SK-N-SH (cell line): ENCODE results near the gene ABCF3. TPM values are rescaled to one million over a fixed set of nuclear protein-coding genes. Genes with fewer than 3 reads are reported as not detected.

Experiments used
- CTCF ChIA-PET: fragments of 300-600, 350-600 bp; formaldehyde crosslinking; extraction: SDS; loops from one replicate; lab custom pipeline; 2021; lab: Yijun Ruan, JAX
- POLR2A ChIA-PET: fragments of 350-600 bp; sonication (Branson Sonifier 250); formaldehyde crosslinking; extraction: SDS; loops from one replicate; lab custom pipeline; 2020; ENCODE audit warnings: antibody characterized with exemption, inconsistent platforms; lab: Yijun Ruan, JAX
- DNase-seq: peaks from one replicate; pipeline ENCODE4 v3.0.0; 2012
- H2AFZ ChIP-seq: fragments of 200-600 bp; sonication (generic); 2 replicates; pipeline ENCODE4 v1.8.1; 2016; ENCODE audit warnings: antibody characterized with exemption, mild to moderate bottlenecking, low read depth
- H3F3A ChIP-seq: fragments of 200-600 bp; sonication (generic); replicated peaks from 2 replicates; pipeline ENCODE3; 2016; ENCODE audit warnings: antibody characterized with exemption, mild to moderate bottlenecking; ENCODE audit not compliant: insufficient read depth
- H3K27ac ChIP-seq, 2 experiments: fragments of 200-500 bp in 1 of 2; fragments of 200-600 bp in 1 of 2; sonication (Bioruptor generic) in 1 of 2; sonication (generic), shearing (Covaris generic) in 1 of 2; 2 replicates each; pipeline versions ENCODE4 v1.5.1 to v1.6.1; 2014 to 2016; ENCODE audit warnings: low read depth in 2 of 2, inconsistent platforms in 1 of 2, low read length in 1 of 2, mild to moderate bottlenecking in 1 of 2, mixed read lengths in 1 of 2
- H3K27me3 ChIP-seq: fragments of 200-600 bp; sonication (generic), shearing (Covaris generic); 2 replicates; pipeline ENCODE4 v1.6.1; 2016; ENCODE audit warnings: mixed run types; ENCODE audit not compliant: insufficient read depth
- H3K36me3 ChIP-seq, 2 experiments: fragments of 200-500 bp in 1 of 2; fragments of 200-600 bp in 1 of 2; sonication (Bioruptor generic) in 1 of 2; sonication (generic) in 1 of 2; replicated peaks in 1 of 2; 2 replicates each; pipeline versions ENCODE3 to v1.5.1; 2014 to 2016; ENCODE audit warnings: low read length in 1 of 2, mild to moderate bottlenecking in 1 of 2; ENCODE audit not compliant: insufficient read depth in 2 of 2, control insufficient read depth in 1 of 2
- H3K4me1 ChIP-seq, 2 experiments: fragments of 200-500 bp in 1 of 2; fragments of 200-600 bp in 1 of 2; sonication (Bioruptor generic) in 1 of 2; sonication (generic), shearing (Covaris generic) in 1 of 2; 2 replicates each; pipeline versions ENCODE4 v1.5.1 to v1.6.1; 2014 to 2016; ENCODE audit warnings: low read depth in 1 of 2, low read length in 1 of 2, mixed run types in 1 of 2; ENCODE audit not compliant: insufficient read depth in 2 of 2, control insufficient read depth in 1 of 2
- H3K4me2 ChIP-seq: fragments of 200-600 bp; sonication (generic), shearing (Covaris generic); 2 replicates; pipeline ENCODE4 v1.6.1; 2017; ENCODE audit warnings: mixed run types
- H3K4me3 ChIP-seq, 2 experiments: fragments of 200-500 bp in 1 of 2; fragments of 200-600 bp in 1 of 2; sonication (Bioruptor generic) in 1 of 2; sonication (generic), shearing (Covaris generic) in 1 of 2; 2 replicates each; pipeline versions ENCODE4 v1.5.1 to v1.8.1; 2014 to 2016; ENCODE audit warnings: low read depth in 2 of 2, inconsistent platforms in 1 of 2, low read length in 1 of 2, mild to moderate bottlenecking in 1 of 2, mixed read lengths in 1 of 2, moderate library complexity in 1 of 2
- H3K79me2 ChIP-seq: fragments of 200-600 bp; sonication (generic); 2 replicates; pipeline ENCODE4 v1.8.1; 2017; ENCODE audit warnings: mild to moderate bottlenecking; ENCODE audit not compliant: insufficient read depth
- H3K9ac ChIP-seq: fragments of 200-600 bp; sonication (generic); 2 replicates; pipeline ENCODE4 v1.6.1; 2017; ENCODE audit warnings: mixed run types
- H3K9me2 ChIP-seq: fragments of 200-600 bp; sonication (generic); 2 replicates; pipeline ENCODE4 v1.6.1; 2017; ENCODE audit warnings: mixed run types
- H3K9me3 ChIP-seq: fragments of 200-600 bp; sonication (generic); 2 replicates; pipeline ENCODE4 v1.6.1; 2017; ENCODE audit warnings: mixed run types, mild to moderate bottlenecking, moderate library complexity
- H4K20me1 ChIP-seq: fragments of 200-600 bp; sonication (generic); 2 replicates; pipeline ENCODE4 v1.6.1; 2017; ENCODE audit warnings: mild to moderate bottlenecking, mixed run types; ENCODE audit not compliant: insufficient read depth
- CHD2 ChIP-seq: fragments of 150-350 bp; IDR thresholded peaks from 2 replicates; pipeline ENCODE4 v1.6.1; 2018; ENCODE audit warnings: low read length; ENCODE audit not compliant: partially characterized antibody
- ELF1 ChIP-seq: IDR thresholded peaks from 2 replicates; pipeline ENCODE4 v1.4.0; 2012
- EP300 ChIP-seq, 2 experiments: IDR thresholded peaks; 2 replicates each; pipeline versions ENCODE4 v1.4.0 to v1.6.1; 2012; ENCODE audit warnings: borderline replicate concordance in 1 of 2, low read depth in 1 of 2, low read length in 1 of 2
- EZH2phosphoT487 ChIP-seq: fragments of 200-600 bp; sonication (generic); IDR thresholded peaks from 2 replicates; pipeline ENCODE4 v1.6.1; 2017; ENCODE audit warnings: low read depth, mixed run types, mild to moderate bottlenecking, antibody characterized with exemption, moderate library complexity, borderline replicate concordance
- FOSL2 ChIP-seq: IDR thresholded peaks from 2 replicates; pipeline ENCODE4 v1.4.0; 2012; ENCODE audit warnings: low read depth, mild to moderate bottlenecking, moderate library complexity, borderline replicate concordance
- FOXJ3 ChIP-seq: sonication (generic); formaldehyde crosslinking; IDR thresholded peaks from 2 replicates; pipeline ENCODE4 v1.5.1; 2020; ENCODE audit warnings: mild to moderate bottlenecking, missing genetic modification reagents
- FOXM1 ChIP-seq: IDR thresholded peaks from 2 replicates; pipeline ENCODE4 v1.4.0; 2012; ENCODE audit warnings: low read depth, mild to moderate bottlenecking
- GABPA ChIP-seq: IDR thresholded peaks from 2 replicates; pipeline ENCODE4 v1.4.0; 2012; ENCODE audit warnings: low read depth, mild to moderate bottlenecking
- GATA2 ChIP-seq: sonication (generic); formaldehyde crosslinking; IDR thresholded peaks from 2 replicates; pipeline ENCODE4 v1.5.0; 2020; ENCODE audit warnings: mild to moderate bottlenecking, missing genetic modification reagents
- JUND ChIP-seq: IDR thresholded peaks from 2 replicates; pipeline ENCODE4 v1.4.0; 2012
- MEF2A ChIP-seq: IDR thresholded peaks from 2 replicates; pipeline ENCODE4 v1.4.0; 2012; ENCODE audit warnings: low read depth, borderline replicate concordance
- MXI1 ChIP-seq: IDR thresholded peaks from 2 replicates; pipeline ENCODE4 v1.6.1; 2012; ENCODE audit warnings: mild to moderate bottlenecking, low read depth, low read length, improper control_type of control experiment
- NFIC ChIP-seq: IDR thresholded peaks from 2 replicates; pipeline ENCODE4 v1.4.0; 2012; ENCODE audit warnings: borderline replicate concordance
- NRF1 ChIP-seq: IDR thresholded peaks from 2 replicates; pipeline ENCODE4 v1.6.1; 2012; ENCODE audit warnings: low read depth, mild to moderate bottlenecking, low read length
- RCOR1 ChIP-seq: fragments of 150-350 bp; IDR thresholded peaks from 2 replicates; pipeline ENCODE4 v1.6.1; 2017; ENCODE audit warnings: antibody characterized with exemption, low read length
- RXRA ChIP-seq: IDR thresholded peaks from 2 replicates; pipeline ENCODE4 v1.4.0; 2012; ENCODE audit warnings: low read depth, mild to moderate bottlenecking, borderline replicate concordance
- SMC3 ChIP-seq: IDR thresholded peaks from 2 replicates; pipeline ENCODE4 v1.6.1; 2012; ENCODE audit warnings: low read depth, low read length, improper control_type of control experiment
- TAF1 ChIP-seq: IDR thresholded peaks from 2 replicates; pipeline ENCODE4 v1.6.1; 2012; ENCODE audit warnings: low read depth, mild to moderate bottlenecking, low read length, moderate library complexity, borderline replicate concordance
- TCF12 ChIP-seq: IDR thresholded peaks from 2 replicates; pipeline ENCODE4 v1.4.0; 2012
- WGBS: methylation state at CpG from one replicate; pipeline ENCODE4 v1.1.6; 2017; ENCODE audit warnings: low lambda C conversion rate; 5-methylcytosine and 5-hydroxymethylcytosine counted together
- polyA plus RNA-seq, 3 experiments: library from polyadenylated mRNA; depleted of rRNA; stranded (reverse); fragments of >200 nt; gene quantifications; 2 replicates each; pipeline ENCODE4 v1.2.3, GENCODE V29; 2012
- TF ChIP-seq, protein P1 (sequence below): IDR thresholded peaks from 2 replicates; pipeline ENCODE4 v1.4.0; 2012; ENCODE audit warnings: low read depth
- TF ChIP-seq, protein P2 (sequence below): IDR thresholded peaks from 2 replicates; pipeline ENCODE4 v1.6.1; 2012; ENCODE audit warnings: mild to moderate bottlenecking, low read depth, low read length, moderate library complexity
- TF ChIP-seq, protein P3 (sequence below): IDR thresholded peaks from 2 replicates; pipeline ENCODE4 v1.4.0; 2012; ENCODE audit warnings: low read depth, borderline replicate concordance

Gene ABCF3
- polyA plus RNA-seq, 1 of the 3 experiments (the other 2 are of a cell fraction): 55.6 TPM

DNA sequence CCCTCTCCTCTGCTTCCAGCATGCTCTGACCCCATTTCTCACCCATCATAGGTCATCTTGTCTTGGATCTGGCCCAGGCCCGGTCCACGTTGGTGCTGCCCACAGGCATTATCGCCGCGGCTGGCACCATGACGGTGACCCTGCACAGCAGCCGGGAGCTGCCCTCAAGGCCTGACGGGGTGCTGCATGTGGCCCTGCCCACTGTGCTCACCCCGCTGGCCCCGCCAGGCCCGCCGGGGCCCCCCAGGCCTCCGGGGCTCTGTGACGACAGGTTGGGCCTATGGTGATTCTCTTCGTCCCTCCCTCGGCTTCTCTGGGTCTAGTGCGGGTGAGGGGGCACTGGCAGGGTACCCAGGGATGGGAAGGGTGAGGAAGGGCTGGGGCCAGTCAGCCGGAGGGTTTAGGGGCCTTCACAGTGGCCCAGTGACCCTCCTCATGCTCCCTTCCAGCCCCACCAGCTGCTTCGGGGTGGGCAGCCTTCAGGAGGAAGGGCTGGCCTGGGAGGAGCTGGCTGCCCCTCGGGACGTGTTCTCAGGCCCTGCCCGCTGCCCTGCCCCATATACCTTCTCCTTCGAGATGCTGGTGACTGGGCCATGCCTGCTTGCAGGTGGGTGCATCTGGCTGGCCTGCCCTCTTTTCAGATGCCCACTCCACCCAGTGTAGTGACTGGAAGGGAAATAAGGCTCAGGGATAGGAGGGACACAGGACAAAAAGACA, 47.3 kb downstream of the ABCF3 start (continued):
- TF ChIP-seq, protein P1, sequence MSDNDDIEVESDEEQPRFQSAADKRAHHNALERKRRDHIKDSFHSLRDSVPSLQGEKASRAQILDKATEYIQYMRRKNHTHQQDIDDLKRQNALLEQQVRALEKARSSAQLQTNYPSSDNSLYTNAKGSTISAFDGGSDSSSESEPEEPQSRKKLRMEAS: no peak
- TF ChIP-seq MEF2A (no peak), GABPA (no peak), RCOR1 (no peak), TCF12 (no peak), NFIC (no peak), RXRA (no peak)
- TF ChIP-seq, protein P2, sequence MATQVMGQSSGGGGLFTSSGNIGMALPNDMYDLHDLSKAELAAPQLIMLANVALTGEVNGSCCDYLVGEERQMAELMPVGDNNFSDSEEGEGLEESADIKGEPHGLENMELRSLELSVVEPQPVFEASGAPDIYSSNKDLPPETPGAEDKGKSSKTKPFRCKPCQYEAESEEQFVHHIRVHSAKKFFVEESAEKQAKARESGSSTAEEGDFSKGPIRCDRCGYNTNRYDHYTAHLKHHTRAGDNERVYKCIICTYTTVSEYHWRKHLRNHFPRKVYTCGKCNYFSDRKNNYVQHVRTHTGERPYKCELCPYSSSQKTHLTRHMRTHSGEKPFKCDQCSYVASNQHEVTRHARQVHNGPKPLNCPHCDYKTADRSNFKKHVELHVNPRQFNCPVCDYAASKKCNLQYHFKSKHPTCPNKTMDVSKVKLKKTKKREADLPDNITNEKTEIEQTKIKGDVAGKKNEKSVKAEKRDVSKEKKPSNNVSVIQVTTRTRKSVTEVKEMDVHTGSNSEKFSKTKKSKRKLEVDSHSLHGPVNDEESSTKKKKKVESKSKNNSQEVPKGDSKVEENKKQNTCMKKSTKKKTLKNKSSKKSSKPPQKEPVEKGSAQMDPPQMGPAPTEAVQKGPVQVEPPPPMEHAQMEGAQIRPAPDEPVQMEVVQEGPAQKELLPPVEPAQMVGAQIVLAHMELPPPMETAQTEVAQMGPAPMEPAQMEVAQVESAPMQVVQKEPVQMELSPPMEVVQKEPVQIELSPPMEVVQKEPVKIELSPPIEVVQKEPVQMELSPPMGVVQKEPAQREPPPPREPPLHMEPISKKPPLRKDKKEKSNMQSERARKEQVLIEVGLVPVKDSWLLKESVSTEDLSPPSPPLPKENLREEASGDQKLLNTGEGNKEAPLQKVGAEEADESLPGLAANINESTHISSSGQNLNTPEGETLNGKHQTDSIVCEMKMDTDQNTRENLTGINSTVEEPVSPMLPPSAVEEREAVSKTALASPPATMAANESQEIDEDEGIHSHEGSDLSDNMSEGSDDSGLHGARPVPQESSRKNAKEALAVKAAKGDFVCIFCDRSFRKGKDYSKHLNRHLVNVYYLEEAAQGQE: no peak

DNA sequence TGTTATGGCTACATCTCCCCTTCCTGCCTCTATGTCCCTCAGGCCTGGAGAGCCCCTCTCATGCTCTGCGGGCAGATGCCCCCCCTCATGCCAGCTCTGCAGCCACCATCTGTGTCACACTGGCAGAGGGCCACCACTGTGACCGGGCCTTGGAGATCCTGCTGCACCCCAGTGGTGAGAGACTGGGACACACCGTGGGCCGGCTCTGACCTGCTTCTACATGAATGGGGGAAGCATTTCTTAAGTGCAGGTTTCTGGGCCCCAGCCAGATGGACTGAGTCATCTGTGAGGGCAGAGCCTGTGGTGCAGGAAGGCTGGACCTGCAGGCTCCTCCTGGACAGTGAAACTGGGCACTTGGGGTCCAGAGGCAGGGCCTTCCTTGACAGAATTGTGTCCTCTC, 48.2 kb downstream of the ABCF3 start:
- peak overlapping the region in 1 of 2 experiments; percentile 39; a peak in 1 of 4 replicates for H3K27ac ChIP-seq
- H3K9me2 ChIP-seq: no peaks in the 10 kb centered on the region
- no peak overlapping the region for H3K4me3 ChIP-seq
- CTCF ChIA-PET: interaction anchor here (0.9 to 2.6 kb wide), 9 partner anchors 10 to 338 kb away, joined by 3 to 8 read pairs (median 4); partner anchors contain the start of genes ABCC5 and EEF1AKMT4
- 0 out of 2 replicates have a peak overlapping the region, but pooled peaks have one; percentile 17 for H3K4me2 ChIP-seq
- H3K4me1 ChIP-seq: peaks cover 0 to 22% of the 10 kb centered on the region in 2 experiments; a peak in 2 of 4 replicates
- H3K36me3 ChIP-seq: no peaks in the 10 kb centered on the region
- DNase-seq: peak; percentile 91
- H3K27me3 ChIP-seq: peaks cover 27% of the 10 kb centered on the region
- H3K79me2 ChIP-seq: no peaks in the 10 kb centered on the region
- no peak overlapping the region for H2AFZ ChIP-seq
- POLR2A ChIA-PET: no interaction called here
- H3K9ac ChIP-seq: no peak overlapping the region
- no peaks in the 10 kb centered on the region for H4K20me1 ChIP-seq
- WGBS: 6% methylated on average over 4 of the region's 4 CpGs
- no peaks in the 10 kb centered on the region for H3K9me3 ChIP-seq
- no peaks in the 10 kb centered on the region for H3F3A ChIP-seq
- TF ChIP-seq FOXM1 (no peak), CHD2 (peak; percentile 34), JUND (no peak), TCF12 (0 out of 2 replicates have a peak, but pooled peaks have one; percentile 10), MXI1 (peak; percentile 54; the same call in 1 of the 2 replicates), NRF1 (no peak), ELF1 (no peak), FOSL2 (peak; percentile 84), FOXJ3 (CRISPR knock-in tag) (no peak), TAF1 (no peak), SMC3 (peak; percentile 45; the same call in 1 of the 2 replicates), GATA2 (CRISPR knock-in tag) (no peak), GABPA (no peak), EZH2phosphoT487 (no peak), EP300 (IDR thresholded peaks at IDR 0.05; ENCODE audit: borderline replicate concordance in 1 of 2, low read depth in 1 of 2, low read length in 1 of 2) (no peak; a peak in 1 of 4 replicates)
- TF ChIP-seq, protein P3, sequence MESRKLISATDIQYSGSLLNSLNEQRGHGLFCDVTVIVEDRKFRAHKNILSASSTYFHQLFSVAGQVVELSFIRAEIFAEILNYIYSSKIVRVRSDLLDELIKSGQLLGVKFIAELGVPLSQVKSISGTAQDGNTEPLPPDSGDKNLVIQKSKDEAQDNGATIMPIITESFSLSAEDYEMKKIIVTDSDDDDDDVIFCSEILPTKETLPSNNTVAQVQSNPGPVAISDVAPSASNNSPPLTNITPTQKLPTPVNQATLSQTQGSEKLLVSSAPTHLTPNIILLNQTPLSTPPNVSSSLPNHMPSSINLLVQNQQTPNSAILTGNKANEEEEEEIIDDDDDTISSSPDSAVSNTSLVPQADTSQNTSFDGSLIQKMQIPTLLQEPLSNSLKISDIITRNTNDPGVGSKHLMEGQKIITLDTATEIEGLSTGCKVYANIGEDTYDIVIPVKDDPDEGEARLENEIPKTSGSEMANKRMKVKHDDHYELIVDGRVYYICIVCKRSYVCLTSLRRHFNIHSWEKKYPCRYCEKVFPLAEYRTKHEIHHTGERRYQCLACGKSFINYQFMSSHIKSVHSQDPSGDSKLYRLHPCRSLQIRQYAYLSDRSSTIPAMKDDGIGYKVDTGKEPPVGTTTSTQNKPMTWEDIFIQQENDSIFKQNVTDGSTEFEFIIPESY: no peak
- TF ChIP-seq, protein P2: no peak
